ENCODE measurements around the gene CDH13.

Gene CDH13

GRCh38 chr16:83714286-83714685, 1087.5 kb downstream of the CDH13 start:
- no peak overlapping the region for H3K4me3 ChIP-seq (ENCODE audit: low read depth in 1 of 2, low read length in 2 of 2)
- no peak overlapping the region for H3K27ac ChIP-seq (ENCODE audit: low read depth, low read length)
- no peaks in the 10 kb centered on the region for H3K27me3 ChIP-seq (ENCODE audit: control insufficient read depth in 1 of 2, insufficient read depth in 2 of 2, low read length in 2 of 2)
- no peak overlapping the region for H3K9ac ChIP-seq (ENCODE audit: low read length)
- H3K36me3 ChIP-seq (ENCODE audit: insufficient read depth, low read length), result no peaks in the 10 kb centered on the region
- no peaks in the 10 kb centered on the region for H3K9me3 ChIP-seq (ENCODE audit: low read length)
- peaks cover 5% of the 10 kb centered on the region for H3K4me1 ChIP-seq (ENCODE audit: insufficient read depth, low read length)

DNA sequence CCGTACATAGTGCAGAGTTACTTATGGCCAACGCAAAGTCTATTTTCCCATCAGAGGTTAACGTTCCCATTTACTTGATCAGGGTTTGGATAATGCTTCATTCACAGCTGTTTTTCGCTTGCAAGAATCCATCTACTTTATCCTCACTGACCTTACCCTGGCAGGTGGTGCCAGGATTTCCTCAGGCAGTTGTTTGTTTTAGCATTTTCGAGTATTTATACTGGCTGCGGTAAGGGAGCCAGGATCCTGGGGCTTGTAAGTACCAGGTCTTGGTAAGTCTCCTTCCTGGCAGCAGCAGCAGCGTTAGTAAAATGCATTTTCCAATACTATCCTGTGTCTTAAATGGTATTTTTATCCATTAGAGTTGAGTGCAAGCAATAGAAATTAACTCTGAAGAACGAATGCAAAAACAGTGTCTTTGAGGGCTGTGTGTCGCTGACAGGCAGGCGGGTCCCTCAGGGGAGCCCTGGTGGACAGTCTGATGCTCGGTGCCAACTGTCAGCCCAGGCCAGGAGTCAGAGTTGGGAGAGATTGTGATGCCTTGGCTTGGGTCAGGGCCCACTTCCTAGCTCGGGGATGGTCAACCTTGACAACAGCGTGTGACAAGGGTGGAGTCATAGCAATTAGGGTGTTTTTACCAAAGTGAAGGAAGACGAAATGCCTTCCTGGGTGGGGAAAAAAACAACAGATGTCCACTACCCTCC, 1088.6 kb downstream of the CDH13 start:
- H3K27me3 ChIP-seq (ENCODE audit: control insufficient read depth in 1 of 2, insufficient read depth in 2 of 2, low read length in 2 of 2), result no peaks in the 10 kb centered on the region
- H3K4me1 ChIP-seq (ENCODE audit: insufficient read depth, low read length), result peaks cover 5% of the 10 kb centered on the region
- H3K9ac ChIP-seq (ENCODE audit: low read length), result no peak overlapping the region
- H3K4me3 ChIP-seq (ENCODE audit: low read depth in 1 of 2, low read length in 2 of 2), result no peak overlapping the region
- no peak overlapping the region for H3K27ac ChIP-seq (ENCODE audit: low read depth, low read length)
- H3K36me3 ChIP-seq (ENCODE audit: insufficient read depth, low read length), result no peaks in the 10 kb centered on the region
- H3K9me3 ChIP-seq (ENCODE audit: low read length), result no peaks in the 10 kb centered on the region

DNA sequence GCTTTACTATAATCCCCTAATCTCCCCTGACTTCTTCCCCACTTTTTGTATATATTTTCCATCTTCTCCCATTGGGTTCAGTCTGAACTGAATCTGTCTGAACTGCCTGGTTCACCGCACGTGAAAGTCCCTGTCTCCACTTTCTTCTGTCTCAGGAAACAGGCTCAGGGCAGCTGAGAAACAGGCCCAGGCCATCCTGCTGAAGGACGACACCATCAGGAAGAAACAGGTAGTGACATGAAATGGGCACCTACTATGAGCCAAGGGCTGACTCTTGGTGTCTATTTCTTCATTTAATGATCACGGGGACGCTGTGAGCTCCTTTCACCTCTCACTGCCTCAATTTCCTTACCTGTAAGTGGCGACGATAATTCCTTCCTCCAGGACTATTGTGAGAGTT, 1090.5 kb downstream of the CDH13 start:
- H3K36me3 ChIP-seq (ENCODE audit: insufficient read depth, low read length), result no peaks in the 10 kb centered on the region
- no peaks in the 10 kb centered on the region for H3K9me3 ChIP-seq (ENCODE audit: low read length)
- no peak overlapping the region for H3K9ac ChIP-seq (ENCODE audit: low read length)
- no peak overlapping the region for H3K27ac ChIP-seq (ENCODE audit: low read depth, low read length)
- no peaks in the 10 kb centered on the region for H3K27me3 ChIP-seq (ENCODE audit: control insufficient read depth in 1 of 2, insufficient read depth in 2 of 2, low read length in 2 of 2)
- H3K4me3 ChIP-seq (ENCODE audit: low read depth in 1 of 2, low read length in 2 of 2), result no peak overlapping the region
- peaks cover 5% of the 10 kb centered on the region for H3K4me1 ChIP-seq (ENCODE audit: insufficient read depth, low read length)

GRCh38 chr16:83717814-83718213, 1091.0 kb downstream of the CDH13 start:
- Histone ChIP-seq H3K9me3 (ENCODE audit: low read length) (no peaks in the 10 kb centered on the region), H3K4me1 (ENCODE audit: insufficient read depth, low read length) (peaks cover 5% of the 10 kb centered on the region), H3K27me3 (ENCODE audit: control insufficient read depth in 1 of 2, insufficient read depth in 2 of 2, low read length in 2 of 2) (no peaks in the 10 kb centered on the region), H3K9ac (ENCODE audit: low read length) (no peak overlapping the region), H3K36me3 (ENCODE audit: insufficient read depth, low read length) (no peaks in the 10 kb centered on the region), H3K27ac (ENCODE audit: low read depth, low read length) (no peak overlapping the region), H3K4me3 (ENCODE audit: low read depth in 1 of 2, low read length in 2 of 2) (no peak overlapping the region)

- Histone ChIP-seq H3K9me3 (ENCODE audit: low read length) (no peaks in the 10 kb centered on the region), H3K27me3 (ENCODE audit: control insufficient read depth in 1 of 2, insufficient read depth in 2 of 2, low read length in 2 of 2) (no peaks in the 10 kb centered on the region), H3K4me3 (ENCODE audit: low read depth in 1 of 2, low read length in 2 of 2) (no peak overlapping the region), H3K4me1 (ENCODE audit: insufficient read depth, low read length) (peaks cover under 1% of the 10 kb centered on the region), H3K27ac (ENCODE audit: low read depth, low read length) (no peak overlapping the region), H3K36me3 (ENCODE audit: insufficient read depth, low read length) (no peaks in the 10 kb centered on the region), H3K9ac (ENCODE audit: low read length) (no peak overlapping the region)
These were observed 1093.4 kb downstream of the CDH13 start for GRCh38 chr16:83720213-83720612.

- Histone ChIP-seq H3K9me3 (ENCODE audit: low read length) (no peaks in the 10 kb centered on the region), H3K27ac (ENCODE audit: low read depth, low read length) (no peak overlapping the region), H3K4me1 (ENCODE audit: insufficient read depth, low read length) (no peaks in the 10 kb centered on the region), H3K4me3 (ENCODE audit: low read depth in 1 of 2, low read length in 2 of 2) (no peak overlapping the region), H3K27me3 (ENCODE audit: control insufficient read depth in 1 of 2, insufficient read depth in 2 of 2, low read length in 2 of 2) (no peaks in the 10 kb centered on the region), H3K9ac (ENCODE audit: low read length) (no peak overlapping the region), H3K36me3 (ENCODE audit: insufficient read depth, low read length) (no peaks in the 10 kb centered on the region)
These were observed 1094.2 kb downstream of the CDH13 start for GRCh38 chr16:83720981-83721380.

DNA sequence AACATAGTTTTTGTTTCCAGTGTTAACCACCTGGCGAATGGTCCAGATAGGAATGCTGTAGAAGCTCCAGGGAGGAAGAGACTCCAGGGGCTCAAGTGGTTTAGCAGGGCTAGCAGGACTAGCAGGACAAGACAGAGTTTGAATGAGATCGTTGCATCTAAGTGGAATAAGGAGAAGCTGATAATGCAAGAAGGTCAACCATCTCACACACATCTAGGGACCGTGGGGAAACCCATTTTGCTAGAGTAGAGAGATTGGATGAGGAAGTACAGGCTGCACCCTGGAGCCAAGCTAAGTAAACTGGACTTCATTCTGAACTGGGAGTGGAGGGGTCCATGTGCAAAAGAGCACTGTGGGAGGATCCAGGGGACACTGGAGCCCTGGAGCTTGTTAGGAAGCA, 1094.9 kb downstream of the CDH13 start:
- no peak overlapping the region for H3K4me3 ChIP-seq (ENCODE audit: low read depth in 1 of 2, low read length in 2 of 2)
- H3K27me3 ChIP-seq (ENCODE audit: control insufficient read depth in 1 of 2, insufficient read depth in 2 of 2, low read length in 2 of 2), result no peaks in the 10 kb centered on the region
- H3K36me3 ChIP-seq (ENCODE audit: insufficient read depth, low read length), result no peaks in the 10 kb centered on the region
- no peak overlapping the region for H3K9ac ChIP-seq (ENCODE audit: low read length)
- no peaks in the 10 kb centered on the region for H3K4me1 ChIP-seq (ENCODE audit: insufficient read depth, low read length)
- no peaks in the 10 kb centered on the region for H3K9me3 ChIP-seq (ENCODE audit: low read length)
- H3K27ac ChIP-seq (ENCODE audit: low read depth, low read length), result no peak overlapping the region

DNA sequence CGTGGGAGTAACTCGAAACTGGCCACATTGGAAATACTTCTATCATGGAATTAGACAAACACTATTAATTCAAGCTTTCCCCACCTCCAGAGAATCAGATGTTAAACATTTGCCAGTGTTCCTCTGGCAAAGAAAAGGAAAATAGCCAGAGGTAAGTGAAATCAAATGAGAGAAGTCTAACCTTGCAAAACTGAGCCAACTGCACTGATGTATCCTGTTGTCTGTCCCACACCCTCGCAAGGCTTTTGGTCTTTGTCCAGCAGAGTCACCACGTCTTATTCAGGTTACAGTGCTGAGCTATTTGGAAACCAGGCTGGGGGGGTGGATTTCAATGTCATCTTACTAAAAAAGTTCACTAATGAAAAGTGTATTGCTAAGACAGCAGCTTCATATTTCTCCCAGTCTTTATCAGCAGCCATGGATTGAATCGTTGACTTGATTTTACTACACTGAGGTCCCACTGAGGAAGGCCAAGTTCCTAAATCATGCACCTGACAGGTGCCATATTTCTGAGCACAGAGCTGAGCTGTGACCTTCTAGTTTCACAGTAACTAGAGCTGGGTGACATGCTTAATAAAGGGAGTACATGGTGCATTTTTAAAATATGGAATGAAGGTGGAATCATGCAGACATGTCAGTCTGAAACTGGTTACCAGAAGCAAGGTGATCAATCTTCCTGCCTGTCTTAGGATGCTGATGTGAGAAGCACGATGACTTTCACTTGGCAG, 1095.9 kb downstream of the CDH13 start:
- no peak overlapping the region for H3K9ac ChIP-seq (ENCODE audit: low read length)
- H3K4me1 ChIP-seq (ENCODE audit: insufficient read depth, low read length), result no peaks in the 10 kb centered on the region
- H3K27ac ChIP-seq (ENCODE audit: low read depth, low read length), result no peak overlapping the region
- H3K9me3 ChIP-seq (ENCODE audit: low read length), result no peaks in the 10 kb centered on the region
- no peaks in the 10 kb centered on the region for H3K27me3 ChIP-seq (ENCODE audit: control insufficient read depth in 1 of 2, insufficient read depth in 2 of 2, low read length in 2 of 2)
- no peak overlapping the region for H3K4me3 ChIP-seq (ENCODE audit: low read depth in 1 of 2, low read length in 2 of 2)
- H3K36me3 ChIP-seq (ENCODE audit: insufficient read depth, low read length), result no peaks in the 10 kb centered on the region

DNA sequence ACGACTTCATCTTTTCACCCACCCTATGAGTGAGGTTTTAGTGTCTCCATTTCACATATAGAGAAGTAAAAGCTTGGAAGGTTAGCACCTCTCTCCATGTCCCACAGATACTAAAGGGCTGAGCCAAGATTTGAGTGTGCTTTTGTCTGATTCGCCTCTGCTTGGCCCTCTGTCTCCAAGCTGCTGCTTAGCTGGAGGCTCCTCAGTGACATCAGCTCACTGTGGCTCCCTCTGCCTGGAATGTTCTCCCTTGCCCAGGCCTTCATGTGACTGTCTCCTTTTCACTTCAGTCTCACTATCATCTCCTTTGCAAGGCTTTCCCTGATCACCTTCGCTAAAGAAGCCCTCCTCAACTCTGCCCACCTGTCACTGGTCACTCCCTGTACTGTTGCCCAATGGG, 1096.5 kb downstream of the CDH13 start:
- H3K27ac ChIP-seq (ENCODE audit: low read depth, low read length), result no peak overlapping the region
- no peak overlapping the region for H3K4me3 ChIP-seq (ENCODE audit: low read depth in 1 of 2, low read length in 2 of 2)
- H3K4me1 ChIP-seq (ENCODE audit: insufficient read depth, low read length), result no peaks in the 10 kb centered on the region
- H3K36me3 ChIP-seq (ENCODE audit: insufficient read depth, low read length), result no peaks in the 10 kb centered on the region
- no peaks in the 10 kb centered on the region for H3K9me3 ChIP-seq (ENCODE audit: low read length)
- no peaks in the 10 kb centered on the region for H3K27me3 ChIP-seq (ENCODE audit: control insufficient read depth in 1 of 2, insufficient read depth in 2 of 2, low read length in 2 of 2)
- H3K9ac ChIP-seq (ENCODE audit: low read length), result no peak overlapping the region

GRCh38 chr16:83723901-83724300, 1097.1 kb downstream of the CDH13 start:
- Histone ChIP-seq H3K27ac (ENCODE audit: low read depth, low read length) (no peak overlapping the region), H3K27me3 (ENCODE audit: control insufficient read depth in 1 of 2, insufficient read depth in 2 of 2, low read length in 2 of 2) (no peaks in the 10 kb centered on the region), H3K4me1 (ENCODE audit: insufficient read depth, low read length) (no peaks in the 10 kb centered on the region), H3K9ac (ENCODE audit: low read length) (no peak overlapping the region), H3K4me3 (ENCODE audit: low read depth in 1 of 2, low read length in 2 of 2) (no peak overlapping the region), H3K36me3 (ENCODE audit: insufficient read depth, low read length) (no peaks in the 10 kb centered on the region), H3K9me3 (ENCODE audit: low read length) (no peaks in the 10 kb centered on the region)

- no peak overlapping the region for H3K4me3 ChIP-seq (ENCODE audit: low read depth in 1 of 2, low read length in 2 of 2)
- no peaks in the 10 kb centered on the region for H3K36me3 ChIP-seq (ENCODE audit: insufficient read depth, low read length)
- no peaks in the 10 kb centered on the region for H3K4me1 ChIP-seq (ENCODE audit: insufficient read depth, low read length)
- no peaks in the 10 kb centered on the region for H3K9me3 ChIP-seq (ENCODE audit: low read length)
- no peak overlapping the region for H3K27ac ChIP-seq (ENCODE audit: low read depth, low read length)
- H3K9ac ChIP-seq (ENCODE audit: low read length), result no peak overlapping the region
- H3K27me3 ChIP-seq (ENCODE audit: control insufficient read depth in 1 of 2, insufficient read depth in 2 of 2, low read length in 2 of 2), result no peaks in the 10 kb centered on the region
These were observed 1097.8 kb downstream of the CDH13 start for GRCh38 chr16:83724585-83724984.

DNA sequence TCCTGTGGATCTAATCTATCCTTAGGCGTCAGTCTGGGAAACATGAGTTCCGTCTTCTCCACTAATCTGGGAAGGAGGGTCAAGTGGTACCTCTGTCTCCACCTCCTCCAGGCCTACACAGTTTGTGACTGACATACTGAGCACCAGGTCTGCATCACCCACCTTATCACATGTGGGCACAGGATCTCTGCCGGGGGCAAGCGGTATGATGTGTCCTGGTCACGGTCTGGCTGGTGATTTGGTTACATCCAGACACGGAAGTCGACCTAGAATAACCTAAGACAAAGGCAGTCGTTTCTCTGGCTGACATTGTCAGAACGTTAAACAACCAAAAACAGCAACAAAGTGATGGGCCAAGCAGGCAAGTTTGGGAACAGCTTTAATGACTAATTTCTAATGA, 1098.5 kb downstream of the CDH13 start:
- Histone ChIP-seq H3K27ac (ENCODE audit: low read depth, low read length) (no peak overlapping the region), H3K9ac (ENCODE audit: low read length) (no peak overlapping the region), H3K27me3 (ENCODE audit: control insufficient read depth in 1 of 2, insufficient read depth in 2 of 2, low read length in 2 of 2) (no peaks in the 10 kb centered on the region), H3K36me3 (ENCODE audit: insufficient read depth, low read length) (no peaks in the 10 kb centered on the region), H3K4me3 (ENCODE audit: low read depth in 1 of 2, low read length in 2 of 2) (no peak overlapping the region), H3K9me3 (ENCODE audit: low read length) (no peaks in the 10 kb centered on the region), H3K4me1 (ENCODE audit: insufficient read depth, low read length) (no peaks in the 10 kb centered on the region)

Data from muscle layer of colon (tissue), 2 donors.